T-helper 2 cell treated with Interferon-gamma antibody and Interleukin-4, amounts not matched to agents 100 ng/mL and 5 ng/mL, for 36 hours (primary cell): ENCODE results near the gene FNDC11. TPM values are rescaled to one million over a fixed set of nuclear protein-coding genes. Genes with fewer than 3 reads are reported as not detected.

Experiments
- intact Hi-C: fragments of 100-400 bp; cut with micrococcal nuclease; formaldehyde crosslinking; loops from one replicate; pipeline ENCODE4 v1.15.1; 2023
- total RNA-seq: library from RNA; stranded (reverse); gene quantifications from 2 replicates; pipeline ENCODE4 v1.2.3, GENCODE V29; 2022

Gene FNDC11
- total RNA-seq, 1 donor from 2014 or later = 0.66 TPM

DNA sequence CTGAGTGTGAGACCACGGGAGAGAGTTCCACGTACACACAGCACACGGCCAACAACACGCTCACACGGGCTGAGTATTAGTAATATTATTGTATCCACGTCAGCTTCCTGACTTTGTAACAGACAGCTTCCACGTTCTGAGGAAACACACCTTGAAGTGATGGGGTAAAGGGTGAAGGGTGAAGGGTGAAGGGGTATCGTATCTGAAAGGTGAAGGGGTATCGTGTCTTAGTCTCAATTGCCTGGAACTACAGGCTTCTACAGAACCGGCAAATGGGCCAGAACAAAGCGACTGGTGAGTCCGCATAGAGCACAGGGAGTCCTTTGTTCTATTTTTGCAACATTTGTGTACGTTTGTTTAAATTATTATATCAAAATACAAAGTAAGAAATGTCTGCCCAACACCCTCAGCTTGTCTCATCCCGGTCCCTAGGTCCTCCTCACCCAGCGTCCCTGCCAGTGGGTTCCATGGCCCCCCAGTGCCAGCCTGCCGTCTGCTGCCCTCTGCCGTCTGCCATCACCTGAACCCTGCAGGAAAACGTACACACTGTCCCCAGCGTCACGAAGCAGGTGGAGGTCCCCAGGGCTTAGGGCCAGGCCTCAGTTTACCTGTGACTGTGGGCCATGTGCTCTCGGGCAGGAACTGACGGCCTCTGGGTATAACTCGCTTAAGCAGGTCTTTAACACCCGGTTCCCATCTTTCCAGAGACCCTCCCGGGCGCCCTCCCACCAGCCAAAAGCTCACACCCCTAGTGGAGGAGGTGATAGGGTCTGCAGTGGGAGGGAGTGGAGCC, 24.5 kb downstream of the FNDC11 start:
- intact Hi-C loops = loop anchor here (10.0 kb wide), 1 partner anchor 46 kb away; the partner anchor contains the start of gene GMEB2

DNA sequence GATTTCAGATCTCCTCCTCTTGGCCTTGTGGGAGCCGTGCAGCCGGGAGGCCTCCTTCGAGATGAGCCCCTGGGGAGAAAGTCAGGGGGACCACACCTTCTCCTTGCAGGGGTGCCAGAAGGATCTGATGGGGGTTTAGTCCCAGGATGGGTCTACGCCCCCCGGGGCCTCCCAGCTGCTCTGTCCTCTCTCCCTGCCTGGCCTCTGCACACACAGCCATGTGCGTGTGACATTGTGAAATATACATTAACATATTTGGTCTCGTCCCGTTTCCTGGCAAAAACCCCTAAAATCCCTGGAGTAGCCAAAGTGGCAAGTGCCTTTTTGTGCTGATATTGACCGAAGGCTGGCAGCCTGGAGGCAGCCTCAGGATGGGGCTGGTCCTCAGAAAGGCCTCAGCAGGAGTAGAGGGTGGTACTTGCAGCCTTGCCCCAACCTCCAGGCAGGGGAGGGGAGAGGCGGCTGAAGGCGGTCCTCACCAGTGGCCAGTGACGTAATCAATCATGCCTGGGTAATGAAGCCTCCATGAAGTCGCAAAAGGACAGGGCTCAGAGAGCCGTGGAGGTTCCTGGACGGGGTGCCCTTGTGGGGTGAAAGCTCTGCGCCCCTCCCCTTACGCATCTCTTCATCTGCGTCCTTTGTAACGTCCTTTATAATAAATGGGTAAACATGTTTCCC, 25.2 kb downstream of the FNDC11 start:
- intact Hi-C loops = loop anchor here (10.0 kb wide), 1 partner anchor 46 kb away; the partner anchor contains the start of gene GMEB2

DNA sequence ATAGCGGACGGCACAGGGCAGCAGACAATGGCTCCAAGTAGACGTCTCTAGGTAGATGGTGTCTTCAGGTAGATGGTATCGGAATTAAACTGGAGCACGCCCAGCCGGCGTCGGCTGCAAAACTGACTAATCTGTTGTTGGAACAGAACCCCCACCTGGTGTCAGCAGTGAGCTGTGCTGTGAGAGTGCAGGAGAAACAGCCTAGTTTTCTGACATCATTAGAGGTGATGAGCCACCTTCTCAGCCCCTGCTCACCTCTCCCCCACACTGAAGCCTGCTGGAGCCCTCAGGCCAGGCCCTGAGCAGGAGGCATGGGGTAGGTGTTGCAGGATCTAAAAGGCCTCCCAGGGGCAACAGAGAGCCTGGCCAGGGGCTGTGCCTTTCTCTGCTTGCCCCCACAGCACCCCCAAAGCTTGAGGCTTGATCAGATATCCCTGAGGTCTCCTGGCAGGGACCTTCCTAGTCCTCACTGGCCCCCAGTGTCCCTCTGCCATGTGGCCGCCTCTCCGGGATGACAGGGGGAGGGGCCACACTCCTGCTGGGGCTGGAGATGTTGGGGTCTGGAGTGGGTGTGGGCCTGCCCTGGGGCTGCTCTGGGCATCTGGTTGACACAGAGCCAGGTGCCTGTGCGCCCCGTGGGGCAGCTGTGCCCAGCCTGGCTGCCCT, 27.0 kb downstream of the FNDC11 start:
- intact Hi-C loops = loop anchor here (2.0 to 5.0 kb wide), 2 partner anchors 42 to 71 kb away; partner anchors contain the start of gene STMN3

DNA sequence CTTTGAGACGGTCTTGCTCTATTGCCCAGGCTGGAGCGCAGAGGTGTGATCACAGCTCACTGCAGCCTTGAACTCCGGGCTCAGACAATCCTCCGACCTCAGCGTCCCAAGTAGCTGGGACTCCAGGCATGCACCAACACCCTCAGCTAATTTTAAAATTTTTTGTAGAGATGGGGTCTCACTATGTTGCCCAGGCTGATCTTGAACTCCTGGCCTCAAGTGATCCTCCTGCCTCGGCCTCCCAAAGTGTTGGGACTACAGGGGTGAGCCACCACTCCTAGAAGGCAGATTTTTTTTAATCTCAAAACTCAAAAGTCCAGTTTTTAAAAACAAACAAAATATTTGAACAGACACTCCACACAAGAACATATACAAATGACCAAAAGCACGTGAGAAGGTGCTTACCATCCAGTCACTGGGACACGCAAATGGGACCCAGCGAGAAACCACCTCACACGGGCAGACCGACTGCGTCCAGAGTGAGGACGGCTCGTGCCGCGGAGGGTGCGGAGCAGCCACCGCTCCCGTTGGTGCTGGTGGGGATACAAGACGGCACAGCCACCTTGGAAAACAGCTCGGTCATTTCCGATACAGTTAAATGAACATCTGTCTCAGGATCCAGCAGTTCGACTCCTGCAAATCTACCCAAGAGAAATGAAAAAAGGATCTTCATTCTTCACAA, 28.6 kb downstream of the FNDC11 start:
- intact Hi-C loops = loop anchor here (5.0 kb wide), 1 partner anchor 70 kb away; the partner anchor contains the start of gene STMN3

DNA sequence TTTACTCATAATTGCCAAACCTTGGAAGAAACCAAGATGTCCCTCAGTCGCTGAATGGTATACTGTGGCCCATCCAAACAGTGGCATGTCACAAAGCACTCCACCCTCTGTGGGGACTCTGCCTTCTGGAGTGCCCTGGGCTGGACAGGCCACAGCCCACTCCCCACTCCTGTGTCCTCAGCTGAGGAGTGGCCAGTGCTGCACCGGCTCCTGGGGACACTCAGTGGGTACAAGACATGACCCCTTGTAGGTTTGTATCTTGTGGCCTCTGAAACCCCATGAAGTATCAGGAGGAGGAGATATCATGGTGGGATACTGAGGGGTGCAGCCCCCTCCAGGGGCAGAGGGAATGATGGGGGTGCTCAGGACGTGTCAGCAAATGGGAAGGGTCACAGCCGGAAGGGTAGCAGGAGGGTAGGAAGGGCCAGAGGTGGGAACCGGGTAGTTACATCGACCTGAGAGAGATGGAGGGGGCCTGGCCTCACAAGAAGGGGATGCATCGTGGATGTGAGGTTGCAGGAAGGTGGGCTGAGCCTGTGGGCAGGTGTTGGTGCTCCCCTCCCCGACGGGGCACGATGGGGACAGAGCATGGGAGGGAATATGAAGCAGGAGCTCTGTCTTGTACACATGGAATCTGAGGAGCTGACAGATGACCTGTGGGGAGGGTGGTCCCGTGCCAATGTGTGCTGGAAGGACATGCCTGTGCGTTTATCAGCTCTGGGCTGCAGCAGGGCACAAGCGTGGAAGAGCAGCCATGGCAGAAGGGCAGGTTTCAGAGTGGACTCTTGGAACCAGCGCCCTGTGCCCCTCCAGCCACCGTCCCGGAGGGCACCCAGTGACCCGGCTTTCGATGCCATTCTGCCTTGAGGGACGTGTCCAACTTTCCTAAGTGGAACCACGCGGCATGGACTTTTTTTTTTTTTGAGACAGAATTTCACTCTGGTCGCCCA, 31.9 kb downstream of the FNDC11 start:
- intact Hi-C loops = no loop called here

DNA sequence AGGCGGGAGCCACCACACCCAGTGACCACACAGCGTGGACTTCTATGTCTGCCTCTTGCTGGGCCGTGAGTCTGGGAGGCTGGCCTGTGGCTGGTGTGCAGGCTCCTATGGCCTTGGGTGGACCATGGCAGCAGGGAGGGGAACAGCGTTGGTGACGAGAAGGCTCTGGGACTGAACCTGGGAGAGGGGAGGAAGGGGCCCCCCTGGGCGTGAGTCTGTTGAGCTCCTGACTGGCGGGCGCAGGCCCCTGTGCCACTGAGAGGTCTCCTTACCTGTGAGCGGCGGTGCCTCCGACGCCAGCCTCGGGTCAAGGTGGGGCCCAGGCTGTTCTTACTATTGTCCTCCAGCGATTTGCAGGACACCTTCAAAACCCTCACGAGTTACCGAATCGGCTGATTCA, 32.8 kb downstream of the FNDC11 start:
- intact Hi-C loops = no loop called here

DNA sequence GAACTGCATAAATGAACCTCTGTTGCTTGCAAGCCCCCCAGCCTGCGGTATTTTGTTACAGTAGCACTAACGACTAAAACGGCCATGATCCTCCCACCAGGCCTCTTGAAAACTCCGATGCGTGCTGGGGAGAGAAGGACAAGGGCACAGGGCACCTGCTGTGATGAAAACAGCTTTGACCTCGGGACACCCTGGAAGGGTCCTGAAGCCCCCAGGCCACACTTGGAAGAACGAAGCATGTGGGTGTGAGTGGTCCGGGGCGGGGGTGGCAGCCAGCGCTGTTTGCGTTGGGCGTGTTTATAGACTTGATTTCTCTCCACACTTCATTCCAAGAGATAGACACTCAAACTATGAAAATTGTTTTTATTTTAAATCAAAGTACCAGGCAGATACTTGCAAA, 33.3 kb downstream of the FNDC11 start:
- intact Hi-C loops = no loop called here

DNA sequence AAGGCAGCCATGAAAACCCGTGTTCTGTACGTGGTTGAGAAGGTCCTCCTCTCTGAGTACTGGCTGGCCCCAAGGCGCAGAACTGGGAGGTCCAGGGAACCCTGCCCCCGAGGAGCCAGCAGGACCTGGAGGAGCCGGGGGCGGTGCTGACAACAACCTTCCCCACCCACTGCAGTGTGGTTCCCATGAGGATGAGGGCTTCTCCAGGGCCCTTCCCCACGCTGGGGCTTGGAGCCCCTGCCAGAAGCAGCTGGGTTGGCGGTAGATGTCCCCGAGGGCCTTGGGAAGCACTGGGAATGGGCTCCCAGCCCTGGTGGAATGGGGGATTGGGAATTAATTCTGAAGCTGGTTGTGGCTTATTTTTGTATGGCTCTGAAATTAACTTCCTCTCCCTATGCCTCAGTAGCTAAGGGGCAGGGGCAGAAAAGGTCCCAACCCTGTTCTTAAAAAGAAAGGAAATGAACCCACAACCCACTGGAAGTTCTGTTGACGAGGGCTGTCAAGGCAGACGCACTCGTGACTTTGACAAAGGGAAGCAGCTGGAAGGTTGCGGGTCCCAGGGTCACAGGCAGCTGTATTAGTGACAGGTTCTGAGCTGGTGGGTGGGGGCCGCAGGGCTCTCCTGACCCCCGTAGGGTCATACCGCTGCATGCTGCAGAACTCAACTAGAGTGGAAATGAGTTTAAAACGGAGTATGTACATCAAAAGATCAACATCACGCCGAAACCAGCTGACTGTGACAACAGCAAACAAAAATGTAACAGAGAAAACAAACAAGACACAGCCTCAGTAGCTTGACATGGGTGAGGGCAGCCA, 34.0 kb downstream of the FNDC11 start:
- intact Hi-C loops = no loop called here

DNA sequence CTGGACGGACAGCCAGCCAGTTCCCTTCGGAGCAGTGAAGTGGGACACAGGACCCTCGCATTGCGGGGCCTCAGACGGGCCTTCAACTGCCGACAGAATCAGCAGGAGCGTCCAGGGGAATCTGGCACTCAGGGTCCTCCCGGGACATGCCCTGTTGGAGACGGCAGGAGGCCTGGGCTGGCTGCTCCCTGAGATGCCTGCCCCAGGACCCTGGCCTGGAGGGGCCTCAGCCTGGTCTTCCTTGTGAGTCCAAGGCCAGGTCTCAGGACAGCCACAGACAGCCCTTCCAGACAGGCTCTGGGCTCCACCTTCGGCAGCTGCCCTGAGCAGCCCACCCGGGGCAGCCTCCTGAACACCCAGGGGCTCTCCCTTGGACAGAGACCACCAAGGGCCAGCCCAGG, 34.7 kb downstream of the FNDC11 start:
- intact Hi-C loops = no loop called here

DNA sequence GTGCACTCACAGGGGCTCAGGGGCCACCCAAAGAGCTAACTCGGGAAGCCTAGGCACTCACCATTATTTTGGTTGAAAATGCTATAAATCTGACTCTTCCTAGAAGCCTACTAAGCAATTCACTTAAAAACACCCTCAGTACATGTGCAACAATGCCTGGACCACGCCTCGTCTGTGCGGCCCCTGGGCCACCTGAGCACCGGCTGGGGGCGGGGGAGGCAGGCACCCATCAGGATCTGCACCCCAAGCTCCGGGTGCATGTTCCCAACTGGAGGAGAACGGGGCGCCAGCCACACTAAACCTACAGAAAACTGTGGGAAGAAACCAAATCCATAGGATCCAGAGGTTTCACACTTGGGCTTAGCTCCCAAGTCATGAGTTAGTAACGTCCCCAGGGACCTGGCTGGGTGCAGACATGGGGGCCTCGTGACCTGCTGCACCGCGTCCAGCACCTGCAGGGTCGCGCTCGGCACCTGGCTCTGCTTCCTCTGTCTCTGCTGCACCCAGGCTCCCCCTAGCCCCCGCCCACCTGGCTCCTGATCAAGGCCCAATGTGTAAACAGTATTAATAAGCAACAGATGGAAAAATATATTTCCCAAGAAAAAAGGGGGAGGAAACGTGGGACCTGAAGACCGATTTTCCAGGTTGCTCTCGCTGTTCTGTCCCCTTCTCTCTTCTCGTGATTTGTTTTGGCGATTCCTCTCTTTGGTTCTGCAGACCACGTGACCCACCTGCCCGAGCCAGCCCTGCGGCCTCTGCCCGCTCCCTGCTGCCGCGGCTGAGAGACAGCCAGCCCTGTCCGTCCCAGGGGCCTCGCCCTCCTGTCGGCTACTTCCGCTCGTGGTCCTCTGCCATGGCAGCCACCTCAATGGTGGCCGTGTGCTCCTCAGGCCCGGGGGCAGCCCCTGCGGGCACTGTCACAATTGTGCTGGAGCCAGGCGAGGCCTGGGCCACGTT, 35.6 kb downstream of the FNDC11 start:
- intact Hi-C loops = no loop called here

DNA sequence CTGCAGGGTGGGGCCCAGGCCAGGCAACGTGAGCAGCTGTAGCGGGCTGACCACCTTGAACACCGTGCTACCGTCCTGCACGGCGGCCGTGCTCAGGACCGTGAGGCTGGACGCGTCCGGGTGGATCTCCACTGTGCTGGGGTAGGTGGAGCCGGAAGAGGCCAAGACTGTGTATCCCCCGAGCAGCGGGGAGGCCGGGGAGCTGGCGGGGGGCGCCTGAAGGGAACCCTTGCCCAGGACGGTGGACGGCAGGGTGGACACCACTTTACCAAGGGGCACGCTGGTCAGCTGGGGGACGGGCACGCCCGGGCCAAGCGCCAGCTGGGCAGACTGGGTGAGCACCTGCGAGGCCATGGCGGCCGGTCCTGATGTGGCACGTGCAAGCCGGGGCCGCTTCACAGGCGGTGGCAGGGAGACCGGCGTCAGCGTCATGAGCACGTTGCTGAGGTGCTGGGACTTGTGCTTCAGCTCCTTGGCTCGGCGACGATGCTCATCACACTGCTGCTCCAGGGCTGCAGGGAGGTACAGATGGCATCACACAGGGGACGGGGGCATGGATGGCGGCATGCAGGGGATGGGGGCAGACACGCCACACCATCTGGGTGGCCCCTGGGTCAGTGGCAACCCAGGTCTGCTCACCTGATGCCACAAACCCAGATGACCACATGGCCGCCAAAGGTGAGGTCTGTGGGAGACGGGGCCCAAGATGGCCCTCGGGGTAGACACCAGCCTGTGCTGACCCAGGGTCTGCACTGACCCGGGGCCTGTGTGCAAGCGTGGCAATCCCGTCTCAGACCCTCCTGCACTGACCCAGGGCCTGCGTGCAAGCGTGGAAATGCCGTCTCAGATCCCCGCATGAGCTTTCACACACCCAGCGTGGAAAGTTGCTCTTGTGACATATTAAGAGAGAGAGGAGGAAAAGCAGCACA, 36.5 kb downstream of the FNDC11 start:
- intact Hi-C loops = no loop called here

DNA sequence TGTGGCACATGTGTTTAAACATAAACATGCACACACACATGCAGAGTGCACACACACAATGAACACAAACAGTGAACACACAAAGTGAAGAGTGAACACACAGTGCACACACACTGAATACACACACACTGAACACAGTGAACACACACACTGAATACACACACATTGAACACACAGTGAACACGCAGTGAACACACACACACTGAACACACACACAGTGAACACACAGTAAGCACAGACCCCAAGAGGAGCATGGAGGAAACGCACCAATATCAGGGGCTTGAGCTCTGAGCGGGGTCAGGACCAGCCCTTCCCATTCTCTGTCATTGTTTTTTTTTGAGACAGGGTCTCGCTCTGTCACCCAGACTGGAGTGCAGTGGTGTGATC, 37.2 kb downstream of the FNDC11 start:
- intact Hi-C loops = no loop called here

DNA sequence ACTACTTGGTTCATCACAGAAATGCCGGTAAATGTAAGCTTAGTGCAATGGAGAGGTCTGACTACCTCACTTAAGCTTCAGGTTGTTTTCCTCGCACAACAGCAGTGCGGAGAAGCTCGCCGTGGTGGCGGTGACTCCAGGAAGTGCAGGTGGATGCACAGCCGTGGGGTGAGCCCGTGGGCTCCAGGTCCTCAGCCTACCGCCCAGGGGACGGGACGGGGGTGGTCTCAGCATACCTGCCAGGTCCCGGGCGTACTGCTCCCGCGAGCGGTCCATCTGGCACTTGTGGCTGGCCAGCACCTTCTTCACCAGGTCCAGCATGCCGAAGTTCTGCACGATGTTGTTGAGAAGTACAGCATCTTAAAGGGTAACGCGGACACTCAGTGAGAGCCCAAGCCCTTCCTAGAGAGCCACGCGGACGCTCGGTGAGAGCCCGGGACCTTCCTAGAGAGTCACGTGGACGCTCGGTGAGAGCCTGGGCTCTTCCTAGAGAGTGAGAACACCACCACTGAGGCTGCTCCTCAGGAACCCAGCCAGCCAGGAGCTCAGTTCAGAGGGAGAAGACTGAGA, 37.9 kb downstream of the FNDC11 start:
- intact Hi-C loops = no loop called here

DNA sequence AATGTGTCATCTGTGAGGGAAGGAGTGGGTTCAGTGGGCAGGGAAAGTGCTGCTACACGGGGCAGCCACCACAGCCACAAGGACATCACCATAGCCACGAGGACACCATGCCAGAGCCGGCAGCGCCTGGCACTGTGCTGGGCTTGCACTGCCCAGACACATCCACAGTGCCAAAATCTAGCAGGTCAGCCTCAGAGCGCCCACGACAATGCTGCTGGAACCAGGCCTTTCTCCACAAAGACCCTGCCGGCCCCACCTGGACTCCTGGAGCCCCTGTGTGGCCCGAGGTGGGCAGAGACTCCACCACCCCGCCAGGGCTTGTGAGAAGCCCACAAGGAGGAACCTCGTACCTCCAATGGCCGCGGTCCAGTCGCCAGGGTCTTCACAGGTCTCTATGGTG, 38.7 kb downstream of the FNDC11 start:
- intact Hi-C loops = no loop called here

DNA sequence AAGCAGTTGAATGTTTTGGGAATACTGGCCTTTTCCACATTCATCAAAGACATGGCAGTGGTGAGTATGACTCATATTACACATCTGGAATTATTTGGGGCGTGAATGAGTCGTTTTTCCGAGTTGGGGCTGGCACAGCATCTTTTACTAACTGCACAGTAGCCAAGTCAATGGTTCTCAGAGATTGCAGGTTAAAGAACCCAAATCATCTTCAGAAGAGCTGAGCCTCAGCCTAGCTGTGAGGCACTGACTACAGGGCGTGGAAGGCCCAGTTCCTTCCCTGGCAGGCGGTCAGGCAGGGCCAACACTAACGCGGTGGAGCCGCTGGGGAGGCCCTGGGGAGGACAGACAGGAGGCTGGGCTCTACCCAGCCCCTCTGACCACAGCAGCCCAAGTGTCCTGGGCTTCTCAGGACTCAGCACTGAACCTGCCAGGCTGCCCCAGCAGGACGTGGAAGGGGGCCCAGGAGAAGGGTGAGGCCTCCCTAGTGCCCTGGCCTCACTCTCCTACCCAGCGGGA, 40.1 kb downstream of the FNDC11 start:
- intact Hi-C loops = no loop called here

DNA sequence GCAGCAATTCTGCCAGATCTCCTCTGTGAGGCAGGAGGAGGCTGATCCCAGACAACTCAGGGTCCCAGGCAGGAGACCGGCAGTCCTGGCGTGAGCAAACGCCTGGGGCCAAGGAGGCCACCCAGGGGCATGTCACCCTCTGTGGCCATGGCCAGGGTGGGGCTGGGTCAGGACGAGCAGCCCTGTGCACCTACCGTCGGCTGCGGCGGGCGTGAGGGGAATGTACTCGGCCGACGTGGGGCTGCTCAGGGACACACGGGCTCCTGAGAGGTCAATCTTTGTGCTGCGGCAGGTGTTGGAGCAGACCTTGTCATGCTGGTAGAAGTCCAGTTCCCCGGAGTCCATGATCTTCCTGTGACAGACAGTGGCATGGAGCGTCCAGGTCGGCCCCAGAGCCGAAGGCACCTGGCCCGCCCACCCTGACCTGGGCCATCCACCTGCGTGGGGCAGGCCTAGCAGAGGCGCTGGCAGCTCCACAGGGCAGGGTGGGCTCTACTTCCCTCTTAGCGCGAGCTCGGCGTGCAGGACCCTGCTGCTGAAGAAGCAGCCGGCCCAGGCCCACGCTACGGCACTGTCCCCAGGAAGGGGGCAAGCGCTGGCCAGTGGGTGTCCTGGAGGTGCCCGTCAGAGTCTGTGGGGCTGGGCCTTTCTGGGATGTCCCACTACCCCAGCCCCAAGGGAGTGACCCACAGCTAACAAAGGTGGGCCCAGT, 41.6 kb downstream of the FNDC11 start:
- intact Hi-C loops = no loop called here
